ENCODE data around the gene CHD2.
"Not testable (repeated sequence)": the region's sequence is repeated elsewhere in the genome, so short reads cannot be mapped to it uniquely, and the experiment has no call there.

The CHD2 gene

DNA sequence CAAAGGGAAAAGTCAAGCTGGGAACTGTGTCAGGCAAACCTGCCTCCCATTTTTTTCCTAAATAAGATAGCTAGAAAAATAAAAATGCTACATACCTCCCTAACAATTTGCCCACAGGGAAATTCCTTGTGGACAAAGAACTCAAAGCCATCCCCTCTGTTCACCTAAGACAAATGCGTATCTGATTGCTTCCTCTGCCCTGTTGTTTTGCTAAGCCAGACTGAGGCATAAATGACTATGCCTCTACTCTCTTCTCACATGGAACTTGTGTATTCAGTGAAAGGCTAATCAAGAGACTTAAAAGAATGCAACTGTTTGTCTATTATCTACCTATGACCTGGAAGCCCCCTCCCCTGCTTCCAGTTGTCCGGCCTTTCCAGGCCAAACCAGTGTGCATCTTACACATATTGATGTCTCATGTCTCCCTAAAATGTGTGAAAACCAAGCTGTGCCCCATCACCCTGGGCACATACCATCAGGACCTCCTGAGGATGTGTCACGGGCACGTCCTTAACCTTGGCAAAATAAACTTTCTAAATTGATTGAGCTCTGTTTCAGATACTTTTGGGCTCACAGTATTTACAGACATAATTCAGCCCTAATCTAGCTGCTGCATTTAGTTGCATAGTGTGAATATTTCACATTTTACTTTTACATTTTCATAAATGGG, 15.8 kb downstream of the CHD2 start:
- H3K4me3 ChIP-seq (ENCODE audit: low read depth, low read length): no peak overlapping the region

GRCh38 chr15:92917598-92918407, 17.7 kb downstream of the CHD2 start:
- TF ChIP-seq CTCF (IDR thresholded peaks at IDR 0.05; ENCODE audit: borderline replicate concordance, insufficient read depth, low read depth, low read length): peak; percentile 72
- no peak overlapping the region for H3K4me3 ChIP-seq (ENCODE audit: low read depth, low read length)

More for the DNA sequence above, 15.8 kb downstream of the CHD2 start:
- TF ChIP-seq CTCF (IDR thresholded peaks at IDR 0.05; ENCODE audit: borderline replicate concordance, insufficient read depth, low read depth, low read length): no peak

DNA sequence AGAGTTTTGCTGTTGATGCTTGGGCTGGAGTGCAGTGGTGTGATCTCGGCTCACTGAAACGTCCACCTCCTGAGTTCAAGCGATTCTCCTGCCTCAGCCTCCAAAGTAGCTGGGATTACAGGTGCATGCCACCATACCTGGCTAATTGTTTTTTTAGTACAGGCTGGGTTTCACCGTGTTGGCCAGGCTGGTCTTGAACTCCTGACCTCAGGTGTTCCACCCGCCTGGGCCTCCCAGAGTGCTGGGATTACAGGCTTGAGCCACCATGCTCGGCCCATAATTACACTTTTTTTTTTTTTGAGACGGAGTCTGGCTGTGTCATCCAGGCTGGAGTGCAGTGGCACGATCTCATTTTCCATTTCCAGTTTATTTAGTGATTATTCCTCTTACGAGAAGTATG, 18.8 kb downstream of the CHD2 start:
- H3K4me3 ChIP-seq (ENCODE audit: low read depth, low read length): not testable (repeated sequence)

- TF ChIP-seq CTCF (IDR thresholded peaks at IDR 0.05; ENCODE audit: borderline replicate concordance, insufficient read depth, low read depth, low read length): no peak
- H3K4me3 ChIP-seq (ENCODE audit: low read depth, low read length): no peak overlapping the region
These were observed 20.6 kb downstream of the CHD2 start for GRCh38 chr15:92920595-92921161.

GRCh38 chr15:92921215-92922131, 21.3 kb downstream of the CHD2 start:
- TF ChIP-seq CTCF (IDR thresholded peaks at IDR 0.05; ENCODE audit: borderline replicate concordance, insufficient read depth, low read depth, low read length): no peak
- no peak overlapping the region for H3K4me3 ChIP-seq (ENCODE audit: low read depth, low read length)

DNA sequence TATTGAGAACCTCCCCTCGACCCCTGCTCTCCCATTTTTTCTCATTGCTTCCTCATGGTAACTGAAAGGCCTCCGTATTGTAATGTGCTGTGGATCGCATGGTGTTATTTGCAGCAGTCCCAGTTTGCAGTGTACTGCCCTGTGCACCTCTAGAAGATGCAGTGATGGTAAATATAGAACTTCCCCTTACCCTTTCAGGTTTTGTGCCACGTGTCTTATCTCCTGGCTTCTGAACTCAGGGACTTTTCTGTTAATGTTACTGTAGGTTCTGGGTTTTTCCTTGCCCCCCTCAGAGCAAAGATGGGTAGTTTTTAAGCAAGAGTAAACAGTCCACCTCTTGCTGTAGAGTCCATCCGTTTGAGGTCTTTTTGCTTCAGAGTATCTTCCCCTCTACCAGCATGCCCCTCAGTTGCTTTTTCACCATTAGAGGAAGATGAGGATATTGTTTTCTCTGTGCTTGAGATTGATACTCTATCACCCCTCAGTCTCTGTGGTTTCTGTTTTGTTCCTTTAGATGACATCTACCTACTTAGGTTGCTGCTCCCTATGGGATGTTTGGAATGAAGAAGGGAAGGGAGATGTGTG, 22.4 kb downstream of the CHD2 start:
- no peak for TF ChIP-seq CTCF (IDR thresholded peaks at IDR 0.05; ENCODE audit: borderline replicate concordance, insufficient read depth, low read depth, low read length)
- H3K4me3 ChIP-seq (ENCODE audit: low read depth, low read length): no peak overlapping the region

DNA sequence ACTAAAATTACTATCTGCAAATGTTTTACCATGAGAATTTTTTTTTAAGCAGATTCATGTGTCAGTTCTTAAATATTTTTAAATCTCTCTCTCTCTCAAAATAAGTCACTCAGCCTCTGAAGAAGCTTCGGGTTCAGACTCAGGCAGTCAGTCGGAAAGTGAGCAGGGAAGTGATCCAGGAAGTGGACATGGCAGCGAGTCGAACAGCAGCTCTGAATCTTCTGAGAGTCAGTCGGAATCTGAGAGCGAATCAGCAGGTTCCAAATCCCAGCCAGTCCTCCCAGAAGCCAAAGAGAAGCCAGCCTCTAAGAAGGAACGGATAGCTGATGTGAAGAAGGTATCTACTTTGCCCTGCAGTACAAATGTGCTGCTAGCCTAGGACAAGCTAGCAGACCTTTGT, 24.1 kb downstream of the CHD2 start:
- no peak for TF ChIP-seq CTCF (IDR thresholded peaks at IDR 0.05; ENCODE audit: borderline replicate concordance, insufficient read depth, low read depth, low read length)
- no peak overlapping the region for H3K4me3 ChIP-seq (ENCODE audit: low read depth, low read length)
